GM06990 (cell line): ENCODE data around the gene CNTN5.

Experiments
- DNase-seq: peaks from one replicate; pipeline ENCODE4 v3.0.0-alpha.2; 2011; ENCODE audit not compliant: insufficient read length; ENCODE audit errors: extremely low read depth
- H3K27me3 ChIP-seq: replicated peaks from 2 replicates; pipeline ENCODE4 v1.6.0; 2011; ENCODE audit warnings: low read length; ENCODE audit not compliant: control insufficient read depth, insufficient read depth
- H3K36me3 ChIP-seq: 2 replicates; pipeline ENCODE4 v1.5.1; 2011; ENCODE audit warnings: low read length; ENCODE audit not compliant: control insufficient read depth, insufficient read depth
- H3K4me3 ChIP-seq: replicated peaks from 2 replicates; pipeline ENCODE4 v1.5.1; 2011; ENCODE audit warnings: low read depth, mild to moderate bottlenecking, control low read depth, low read length
- CTCF ChIP-seq: IDR thresholded peaks from 2 replicates; pipeline ENCODE4 v1.5.1; 2011; ENCODE audit warnings: low read length, control low read depth, mild to moderate bottlenecking, inconsistent platforms; ENCODE audit not compliant: insufficient read depth, poor library complexity, severe bottlenecking

The CNTN5 gene

DNA sequence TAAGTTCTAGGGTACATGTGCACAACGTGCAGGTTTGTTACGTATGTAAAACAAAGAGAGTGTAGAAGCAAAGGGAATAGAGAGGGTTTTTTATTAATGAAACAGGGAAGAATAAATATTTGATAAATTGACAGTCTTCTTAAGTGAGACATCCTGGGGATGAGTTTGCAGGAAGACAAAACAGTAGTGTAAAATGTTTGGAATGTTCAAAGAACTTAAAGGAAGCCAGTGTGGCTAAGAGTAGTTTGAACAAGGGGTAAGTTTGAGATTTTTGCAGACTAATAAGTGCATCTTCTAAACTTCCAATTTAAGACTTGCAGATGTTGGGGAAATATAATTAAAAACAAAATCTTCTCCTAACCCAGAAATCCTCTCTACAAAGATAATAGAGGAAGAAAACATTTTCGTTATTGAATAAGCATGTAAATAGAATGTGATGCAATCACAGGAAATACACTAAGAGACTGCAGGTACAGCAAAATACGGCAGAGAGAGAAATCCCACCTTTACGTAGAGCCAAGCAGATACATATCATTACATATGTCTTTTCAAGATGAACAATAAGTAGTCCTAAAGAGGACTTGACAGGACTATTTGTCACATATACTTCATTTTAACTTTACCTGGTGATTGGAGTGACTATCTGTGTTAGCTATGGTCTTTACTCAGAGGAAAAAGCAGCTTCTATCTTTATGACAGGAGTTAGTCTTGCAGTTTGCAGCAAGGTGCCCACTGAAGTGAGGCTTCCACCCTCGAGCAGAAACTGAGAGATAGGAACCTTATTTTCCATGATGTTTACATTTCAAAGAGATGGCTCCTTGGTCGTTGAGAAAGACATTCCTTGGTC lies 402.1 kb downstream of the CNTN5 start:
- DNase-seq = no peak
- Histone ChIP-seq H3K36me3 (no peaks in the 10 kb centered on the region), H3K27me3 (no peaks in the 10 kb centered on the region), H3K4me3 (no peak overlapping the region)
- no peak for TF ChIP-seq CTCF

DNA sequence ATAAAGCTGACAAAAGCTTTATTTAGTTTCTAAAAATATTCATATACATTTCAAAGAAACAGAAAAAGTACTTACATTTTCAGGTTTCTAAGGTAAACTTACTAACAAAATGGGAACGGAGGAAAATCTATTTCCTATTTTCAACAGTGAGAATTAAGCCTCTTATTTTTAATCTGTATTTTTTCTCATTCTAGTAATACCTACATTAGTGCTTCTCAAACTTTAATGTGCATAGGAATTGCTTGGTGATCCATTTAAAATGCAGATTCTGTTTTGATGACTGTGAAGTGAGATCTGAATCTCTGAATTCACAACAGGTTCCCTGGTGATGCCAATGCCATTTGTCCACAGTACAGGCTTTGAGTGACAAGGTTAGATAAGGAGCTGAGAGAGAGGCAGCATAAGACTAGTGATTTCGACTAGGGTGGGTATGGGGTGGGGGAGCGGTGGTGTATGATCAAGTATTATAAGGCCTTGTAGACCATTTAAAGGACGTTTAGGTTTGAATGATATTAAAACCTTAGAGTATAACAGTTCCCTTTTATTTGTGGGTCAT lies 402.8 kb downstream of the CNTN5 start:
- Histone ChIP-seq H3K27me3 (no peaks in the 10 kb centered on the region), H3K4me3 (no peak overlapping the region), H3K36me3 (no peaks in the 10 kb centered on the region)
- no peak for DNase-seq
- no peak for TF ChIP-seq CTCF

- Histone ChIP-seq H3K36me3 (no peaks in the 10 kb centered on the region), H3K4me3 (no peak overlapping the region), H3K27me3 (no peaks in the 10 kb centered on the region)
- DNase-seq = no peak
- no peak for TF ChIP-seq CTCF
These were observed 403.8 kb downstream of the CNTN5 start for GRCh38 chr11:99424313-99425084.

DNA sequence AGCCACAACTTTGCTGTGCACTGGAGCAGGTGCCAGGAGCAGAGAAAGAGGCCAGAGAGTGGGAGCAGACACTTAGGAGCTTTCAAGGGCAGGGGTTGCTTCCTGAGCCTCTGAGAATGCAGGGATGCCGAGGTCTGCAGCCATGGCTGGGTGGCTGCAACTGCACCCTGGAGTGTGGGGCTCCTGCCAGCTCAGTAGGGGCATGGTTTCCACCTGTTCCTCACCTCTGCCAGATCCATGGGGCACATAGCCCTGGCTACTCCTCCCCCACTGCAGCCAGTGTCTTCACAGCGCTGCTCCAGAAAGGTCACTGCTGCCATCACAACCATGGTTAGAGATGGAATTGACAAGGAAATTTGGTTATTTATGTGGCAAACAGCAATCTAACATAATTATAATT lies 404.8 kb downstream of the CNTN5 start:
- Histone ChIP-seq H3K4me3 (no peak overlapping the region), H3K27me3 (no peaks in the 10 kb centered on the region), H3K36me3 (no peaks in the 10 kb centered on the region)
- TF ChIP-seq CTCF = no peak
- no peak for DNase-seq

- TF ChIP-seq CTCF = no peak
- no peak overlapping the region for H3K4me3 ChIP-seq
- DNase-seq = no peak
- H3K36me3 ChIP-seq = no peaks in the 10 kb centered on the region
- H3K27me3 ChIP-seq = no peaks in the 10 kb centered on the region
These were observed 411.9 kb downstream of the CNTN5 start for GRCh38 chr11:99432677-99433076.
